HG03457 (cell line): ENCODE data around the gene TEPSIN.

Source experiments
- ATAC-seq: cut with Tn5 transposase; IDR thresholded peaks from one replicate; pipeline ENCODE4 v1.9.1; 2021; ENCODE audit warnings: moderate number of reproducible peaks; ENCODE audit not compliant: unreplicated experiment

Gene TEPSIN

GRCh38 chr17:81222906-81223761 lies 15.7 kb downstream of the TEPSIN start, which contains the start of gene CEP131:
TSS of gene CEP131 (minus strand) at chr17:81222965. CDS start at chr17:81220056, 2,909 bp downstream.
- ATAC-seq, result peak; percentile 91

GRCh38 chr17:81222620-81222905 lies 16.3 kb downstream of the TEPSIN start:
- no peak for ATAC-seq

GRCh38 chr17:81221842-81222619 lies 16.8 kb downstream of the TEPSIN start:
- no peak for ATAC-seq

- no peak for ATAC-seq
Measured at GRCh38 chr17:81221371-81221841, 17.4 kb downstream of the TEPSIN start.

- ATAC-seq, result no peak
Measured at GRCh38 chr17:81219476-81220180, 19.2 kb downstream of the TEPSIN start.

- no peak for ATAC-seq
Measured at GRCh38 chr17:81218991-81219390, 19.9 kb downstream of the TEPSIN start.

- no peak for ATAC-seq
Measured at GRCh38 chr17:81218459-81218858, 20.4 kb downstream of the TEPSIN start.

GRCh38 chr17:81217491-81217890 lies 21.4 kb downstream of the TEPSIN start:
- no peak for ATAC-seq

GRCh38 chr17:81213978-81214377 lies 24.9 kb downstream of the TEPSIN start:
- no peak for ATAC-seq

GRCh38 chr17:81212365-81212764 lies 26.5 kb downstream of the TEPSIN start:
- ATAC-seq, result no peak

- no peak for ATAC-seq
Measured at GRCh38 chr17:81210868-81211267, 28.0 kb downstream of the TEPSIN start.

- no peak for ATAC-seq
Measured at GRCh38 chr17:81210466-81210865, 28.4 kb downstream of the TEPSIN start.

- no peak for ATAC-seq
Measured at GRCh38 chr17:81209141-81209540, 29.7 kb downstream of the TEPSIN start.

- ATAC-seq, result no peak
Measured at GRCh38 chr17:81208651-81209050, 30.2 kb downstream of the TEPSIN start.

- no peak for ATAC-seq
Measured at GRCh38 chr17:81207610-81208581, 31.0 kb downstream of the TEPSIN start.

GRCh38 chr17:81206657-81207056 lies 32.2 kb downstream of the TEPSIN start:
- ATAC-seq, result no peak

GRCh38 chr17:81206166-81206565 lies 32.7 kb downstream of the TEPSIN start:
- ATAC-seq, result no peak

GRCh38 chr17:81204578-81204977 lies 34.3 kb downstream of the TEPSIN start:
- ATAC-seq, result no peak

GRCh38 chr17:81203136-81203535 lies 35.7 kb downstream of the TEPSIN start:
- no peak for ATAC-seq

- ATAC-seq, result no peak
Measured at GRCh38 chr17:81202318-81202717, 36.5 kb downstream of the TEPSIN start.
